IPS DF 19.7 (cell line): ENCODE measurements around the gene GPANK1.

ENCODE experiments used
- DNase-seq: peaks from one replicate; pipeline ENCODE4 v3.0.0-alpha.2; 2013; ENCODE audit warnings: low read depth, low spot score

The GPANK1 gene

GRCh38 chr6:31663126-31663960 is 1.5 kb downstream of the GPANK1 start:
- DNase-seq: no peak

DNA sequence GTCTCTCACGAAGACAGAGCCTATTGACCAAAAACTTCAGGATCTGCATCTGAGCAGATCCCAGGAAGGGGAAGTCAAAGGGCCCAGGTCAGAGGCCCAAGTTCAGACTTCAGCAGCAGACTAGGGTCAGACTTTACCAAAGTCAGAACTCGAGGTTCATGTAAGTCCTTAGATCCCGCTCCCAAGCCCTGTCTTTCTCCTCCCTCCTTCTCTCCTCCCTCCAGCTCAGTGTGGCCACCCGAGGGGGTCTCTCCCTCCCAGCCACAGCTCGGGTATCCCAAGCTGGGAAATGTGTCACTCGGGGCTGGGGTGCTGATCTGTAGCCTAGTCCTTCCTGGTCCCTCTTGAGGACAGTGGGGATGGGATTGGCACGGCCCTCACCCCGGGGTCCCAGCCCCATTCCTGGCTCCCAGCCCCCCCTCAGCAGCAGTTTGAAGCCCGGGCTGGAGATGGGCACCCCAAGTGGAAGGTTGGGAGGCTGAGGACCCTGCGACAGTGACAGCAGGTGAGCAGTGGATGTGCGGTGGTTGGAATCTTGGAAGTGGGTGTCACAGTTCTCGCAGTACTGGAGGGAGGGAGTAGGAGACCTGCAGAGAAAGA is 2.6 kb downstream of the GPANK1 start:
- DNase-seq: no peak

DNA sequence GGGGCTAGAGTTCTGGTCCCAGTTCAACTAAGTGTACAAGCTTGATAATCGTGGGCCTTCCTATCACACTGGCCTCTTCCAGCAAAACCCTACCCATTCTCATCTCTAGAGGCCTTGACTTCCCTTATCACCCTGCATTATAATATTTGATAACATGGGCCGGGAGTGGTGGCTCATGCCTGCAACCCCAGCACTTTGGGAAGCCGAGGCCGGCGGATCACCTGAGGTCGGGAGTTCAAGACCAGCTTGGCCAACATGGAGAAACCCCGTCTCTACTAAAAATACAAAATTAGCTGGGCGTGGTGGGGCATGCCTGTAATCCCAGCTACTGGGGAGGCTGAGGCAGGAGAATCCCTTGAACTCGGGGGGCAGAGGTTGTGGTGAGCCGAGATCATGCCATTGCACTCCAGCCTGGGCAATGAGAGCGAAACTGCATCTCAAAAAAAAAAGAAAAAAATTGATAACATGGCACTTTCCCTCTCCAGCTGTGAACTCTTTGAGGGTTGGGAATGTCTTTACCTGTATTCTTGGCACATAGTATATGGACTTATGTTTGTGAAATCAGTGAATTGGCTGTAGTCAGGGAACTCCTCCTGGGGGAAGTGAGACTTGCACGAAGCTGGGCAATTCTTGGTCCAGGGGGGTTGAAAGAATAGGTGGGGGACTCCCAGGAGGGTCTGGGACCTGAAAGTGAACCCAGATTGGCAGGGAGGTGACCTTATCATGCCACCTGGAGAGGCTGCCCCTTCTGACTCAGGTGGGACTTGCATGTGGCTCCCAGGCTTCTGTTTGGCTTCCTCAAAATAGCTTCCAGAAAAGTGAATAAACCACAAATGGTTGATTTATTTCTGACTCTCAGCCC is 3.3 kb downstream of the GPANK1 start:
- DNase-seq: no peak

DNA sequence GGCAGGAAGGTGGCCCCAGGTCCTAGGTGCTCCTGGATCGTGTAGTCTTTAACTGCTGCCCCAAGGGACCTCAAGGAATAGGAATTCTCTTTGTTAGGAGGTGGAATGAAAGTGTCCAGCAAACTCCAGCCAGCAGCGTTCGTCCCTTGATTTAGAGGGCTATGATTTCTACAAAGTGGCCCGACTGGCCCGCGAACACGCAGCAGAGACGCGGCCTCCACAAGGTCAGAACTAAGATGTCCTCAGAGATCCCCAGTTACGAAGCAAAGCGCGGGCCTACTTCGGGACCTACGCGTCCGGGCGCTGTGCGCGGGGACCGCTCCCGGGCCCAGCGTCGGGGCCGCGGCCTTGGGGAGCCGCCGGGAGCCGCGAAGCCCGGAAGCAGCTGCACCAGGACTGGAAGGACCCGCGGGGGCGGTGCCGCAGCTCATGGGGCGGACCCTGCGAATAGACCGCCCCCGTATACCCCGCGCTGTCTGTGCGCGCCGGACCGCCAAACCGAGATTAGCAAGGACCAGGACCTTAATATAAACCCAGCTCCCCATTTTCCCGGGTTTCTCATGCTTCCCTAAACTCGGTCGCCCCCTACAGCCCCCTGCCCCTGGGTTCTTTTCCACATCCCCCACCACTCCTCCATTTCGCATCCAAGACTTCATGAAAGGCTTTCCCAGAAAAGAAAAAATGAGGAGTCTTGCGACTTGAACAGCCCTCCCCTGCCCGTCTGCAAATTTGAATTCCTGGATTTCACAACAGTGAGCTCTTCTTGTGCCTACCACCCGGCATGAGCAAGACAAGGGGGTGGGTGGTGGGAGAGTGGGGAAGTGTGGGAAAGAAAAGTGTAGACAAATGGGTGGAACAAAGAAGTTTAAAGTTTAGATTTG is 4.2 kb downstream of the GPANK1 start, which contains the start of gene C6orf47:
C6orf47 (minus strand) TSS at position 398 of the 881 bp plus-strand sequence. CDS start 831 bp downstream, outside the sequence.
- DNase-seq: no peak

- no peak for DNase-seq
These were observed 5.0 kb downstream of the GPANK1 start for GRCh38 chr6:31659649-31660380.

GRCh38 chr6:31658983-31659648 is 5.7 kb downstream of the GPANK1 start:
- no peak for DNase-seq

DNA sequence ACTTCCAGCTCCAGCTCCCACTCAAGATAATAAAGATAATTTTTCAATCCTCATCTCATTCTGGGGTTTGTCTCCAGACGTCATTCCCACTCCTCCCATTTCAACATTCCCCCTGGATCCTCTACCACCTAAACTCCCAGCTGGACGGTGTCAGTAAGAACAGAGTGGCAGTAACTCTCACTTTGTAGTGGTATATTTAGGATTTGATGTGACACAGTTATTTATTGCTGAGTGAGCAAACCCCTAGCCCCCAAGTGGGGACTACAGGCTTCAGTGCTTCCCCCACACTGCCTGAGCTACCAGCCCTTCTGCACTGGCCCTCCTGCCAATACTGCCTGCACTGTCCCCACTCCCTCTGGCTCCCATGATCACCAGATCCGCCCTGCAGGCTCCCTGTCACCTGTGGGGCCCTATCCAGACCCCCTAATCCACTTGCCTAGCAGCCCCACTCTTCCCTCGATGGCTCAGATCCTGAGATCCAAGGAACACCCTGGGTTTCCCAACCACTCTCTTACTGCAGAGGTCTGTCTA is 6.6 kb downstream of the GPANK1 start:
- DNase-seq: no peak

GRCh38 chr6:31657406-31658157 is 7.2 kb downstream of the GPANK1 start:
- no peak for DNase-seq

- DNase-seq: no peak
These were observed 9.2 kb downstream of the GPANK1 start, which contains the start of gene APOM for GRCh38 chr6:31655349-31656237. Gene APOM (plus strand): TSS chr6:31655894. CDS start chr6:31655967, 73 bp downstream.

DNA sequence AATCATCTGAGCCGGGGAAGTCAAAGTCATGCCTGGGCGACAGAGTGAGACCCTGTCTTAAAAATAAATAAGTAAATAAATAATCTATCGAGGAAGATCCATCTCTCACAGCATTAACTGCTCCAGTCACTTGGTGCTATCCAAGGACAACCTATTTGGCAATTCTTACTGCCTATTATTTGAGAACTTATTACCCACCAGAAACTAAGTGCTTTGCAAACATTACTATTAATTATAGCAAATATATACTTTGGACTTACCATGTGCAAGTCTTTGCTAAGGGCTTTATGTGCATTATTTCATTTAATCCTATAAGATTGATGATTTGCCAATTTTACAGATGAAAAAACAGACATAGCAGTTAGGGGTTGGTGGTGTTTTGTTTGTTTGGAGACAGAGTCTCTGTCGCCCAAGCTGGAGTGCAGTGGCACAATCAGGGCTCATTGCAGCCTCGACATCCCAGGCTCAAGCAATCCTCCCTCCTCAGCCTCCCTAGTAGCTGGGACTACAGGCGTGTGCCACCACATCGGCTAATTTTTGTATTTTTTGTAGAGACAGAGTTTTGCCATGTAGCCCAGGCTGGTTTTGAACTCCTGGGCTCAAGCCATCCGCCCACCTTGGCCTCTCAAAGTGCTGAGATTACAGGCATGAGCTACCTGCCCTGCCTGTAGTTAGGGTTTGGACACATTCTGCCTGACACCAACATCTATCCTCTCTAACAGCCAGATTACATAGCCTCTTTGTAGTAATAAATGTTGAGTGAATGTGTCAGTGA is 10.0 kb downstream of the GPANK1 start:
- no peak for DNase-seq

GRCh38 chr6:31652925-31653724 is 11.7 kb downstream of the GPANK1 start:
- DNase-seq: no peak

GRCh38 chr6:31651602-31652191 is 13.1 kb downstream of the GPANK1 start:
- DNase-seq: no peak

DNA sequence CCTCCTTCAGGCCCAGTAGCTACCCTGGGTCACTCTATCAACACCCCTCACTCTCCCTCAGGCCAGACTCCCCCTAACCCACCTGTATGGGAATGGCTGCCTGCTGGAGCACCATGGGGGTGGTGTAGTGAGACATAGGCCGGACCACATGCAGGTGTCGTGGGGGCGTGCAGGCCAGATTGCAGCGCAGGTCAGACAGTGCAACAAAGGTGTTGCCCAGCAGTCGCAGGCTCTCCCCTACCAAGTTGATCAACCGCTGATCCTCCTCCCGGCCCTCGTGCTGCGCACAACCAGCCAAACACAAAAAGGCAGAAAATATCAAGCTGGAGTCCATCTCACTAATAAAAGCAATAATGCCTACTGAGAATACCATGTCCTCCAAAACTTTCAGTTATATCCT is 19.5 kb downstream of the GPANK1 start:
- DNase-seq: no peak

- DNase-seq: no peak
These were observed 20.9 kb downstream of the GPANK1 start for GRCh38 chr6:31643818-31644454.
